Karpas-422 (cell line): Measurements from ENCODE around the gene RPS15A. TPM values are rescaled to one million over a fixed set of nuclear protein-coding genes. Genes with fewer than 3 reads are reported as not detected.

Source experiments
- DNase-seq: peaks from one replicate; pipeline ENCODE4 v3.0.0-alpha.2; 2015
- H2AFZ ChIP-seq: fragments of 200-600 bp; sonication (generic); 2 replicates; pipeline ENCODE4 v1.6.1; 2014; ENCODE audit warnings: antibody characterized with exemption, low read length, mixed read lengths
- H3K27ac ChIP-seq: fragments of 200-600 bp; sonication (generic); 2 replicates; pipeline ENCODE4 v1.5.1; 2014; ENCODE audit warnings: mild to moderate bottlenecking, low read length, moderate library complexity
- H3K27me3 ChIP-seq: fragments of 200-600 bp; sonication (generic); 2 replicates; pipeline ENCODE4 v1.6.1; 2014; ENCODE audit warnings: low read length, mixed read lengths
- H3K36me3 ChIP-seq: fragments of 200-600 bp; sonication (generic); 2 replicates; pipeline ENCODE4 v1.6.1; 2014; ENCODE audit warnings: low read length, mixed read lengths; ENCODE audit not compliant: insufficient read depth
- H3K4me1 ChIP-seq: fragments of 200-600 bp; sonication (generic); 2 replicates; pipeline ENCODE4 v1.6.1; 2014; ENCODE audit warnings: mild to moderate bottlenecking, low read length, mixed read lengths
- H3K4me2 ChIP-seq: fragments of 200-600 bp; sonication (generic); 2 replicates; pipeline ENCODE4 v1.6.1; 2014; ENCODE audit warnings: low read length, low read depth, mild to moderate bottlenecking; ENCODE audit not compliant: poor library complexity, severe bottlenecking
- H3K4me3 ChIP-seq: fragments of 200-600 bp; sonication (generic); 2 replicates; pipeline ENCODE4 v1.5.1; 2014; ENCODE audit warnings: mild to moderate bottlenecking, antibody characterized with exemption, low read length, mixed read lengths
- H3K79me2 ChIP-seq: fragments of 200-600 bp; sonication (generic); 2 replicates; pipeline ENCODE4 v1.6.1; 2014; ENCODE audit warnings: mild to moderate bottlenecking, low read length, mixed read lengths
- H3K9ac ChIP-seq: fragments of 200-600 bp; sonication (generic); 2 replicates; pipeline ENCODE4 v1.6.0; 2014; ENCODE audit warnings: low read length
- H3K9me2 ChIP-seq: fragments of 200-600 bp; sonication (generic), shearing (Covaris generic); replicated peaks from 2 replicates; pipeline ENCODE4 v1.6.0; 2014; ENCODE audit warnings: mild to moderate bottlenecking, low read length, moderate library complexity; ENCODE audit not compliant: insufficient read depth
- H3K9me3 ChIP-seq: fragments of 300-700, 200-600 bp; sonication (generic); 2 replicates; pipeline ENCODE4 v1.6.1; 2014; ENCODE audit warnings: low read length, mixed read lengths
- H4K20me1 ChIP-seq: fragments of 200-600 bp; sonication (generic); 2 replicates; pipeline ENCODE4 v1.6.1; 2014; ENCODE audit warnings: mild to moderate bottlenecking, antibody characterized with exemption, low read length, low read depth; ENCODE audit not compliant: insufficient read depth
- total RNA-seq: library from RNA; depleted of rRNA; stranded (reverse); fragments of >200 nt; shearing (Covaris generic); gene quantifications from 2 replicates; pipeline ENCODE4 v1.2.3, GENCODE V29; 2014; ENCODE audit warnings: low replicate concordance; rRNA removed

The RPS15A gene
- 2,194 and 2,892 TPM in 2 replicates for total RNA-seq

DNA sequence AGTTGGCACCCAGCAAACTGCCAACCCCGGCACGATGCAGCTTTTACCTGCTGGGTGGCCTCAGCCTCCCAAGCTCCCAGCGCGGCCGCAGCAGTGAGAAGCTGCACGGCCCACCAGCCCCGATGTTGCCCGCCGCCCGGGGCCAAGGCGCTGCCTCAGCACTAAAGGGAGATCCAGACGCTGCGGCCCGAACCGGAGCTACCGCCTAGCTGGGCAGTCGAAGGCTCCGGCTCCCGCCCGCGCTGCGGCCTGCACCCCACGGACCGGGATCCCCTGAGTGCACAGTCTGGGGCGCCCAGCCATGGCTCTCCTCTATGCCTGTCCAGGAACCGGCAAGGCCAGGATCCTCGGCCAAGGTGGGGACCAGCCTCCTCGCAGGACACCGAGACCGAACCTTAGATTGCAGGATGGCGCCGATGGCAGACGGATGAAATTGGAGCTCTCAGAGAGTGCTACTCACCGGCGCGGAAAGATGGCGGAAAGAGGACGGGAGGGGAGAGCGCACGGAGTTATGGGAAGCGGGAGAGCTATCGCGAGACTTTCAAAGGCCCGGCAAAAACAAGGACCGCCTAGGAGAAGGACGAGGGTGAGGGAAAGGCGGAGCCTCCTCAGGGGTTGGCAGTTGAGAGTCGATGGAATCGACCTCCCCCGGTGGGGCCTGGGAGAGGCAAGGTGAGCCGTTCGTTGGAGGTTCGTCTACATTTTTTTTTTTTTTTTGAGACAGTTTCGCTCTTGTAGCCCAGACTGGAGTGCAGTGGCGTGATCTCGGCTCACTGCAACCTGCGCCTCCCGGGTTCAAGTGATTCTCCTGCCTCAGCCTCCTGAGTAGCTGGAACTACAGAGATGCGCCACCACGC lies at the start of gene RPS15A:
Gene RPS15A (minus strand): TSS at position 485 of the 857 bp plus-strand sequence. CDS start 1,221 bp downstream, outside the sequence.
- no peaks in the 10 kb centered on the region for H3K9me3 ChIP-seq
- H3K4me1 ChIP-seq = peaks cover 27% of the 10 kb centered on the region
- peaks cover 49% of the 10 kb centered on the region for H4K20me1 ChIP-seq
- H3K4me3 ChIP-seq = peak within 1 kb of the TSS; percentile 73
- peaks cover 74% of the 10 kb centered on the region for H3K36me3 ChIP-seq
- H3K27me3 ChIP-seq = no peaks in the 10 kb centered on the region
- H3K9ac ChIP-seq = peak within 1 kb of the TSS; percentile 95
- H3K9me2 ChIP-seq = no peaks in the 10 kb centered on the region
- H3K79me2 ChIP-seq = peaks cover 51% of the 10 kb centered on the region
- peak within 1 kb of the TSS; percentile 86 for H3K4me2 ChIP-seq
- peak; percentile 99 for DNase-seq
- H2AFZ ChIP-seq = no peak within 1 kb of the TSS
- H3K27ac ChIP-seq = peak within 1 kb of the TSS; percentile 68

DNA sequence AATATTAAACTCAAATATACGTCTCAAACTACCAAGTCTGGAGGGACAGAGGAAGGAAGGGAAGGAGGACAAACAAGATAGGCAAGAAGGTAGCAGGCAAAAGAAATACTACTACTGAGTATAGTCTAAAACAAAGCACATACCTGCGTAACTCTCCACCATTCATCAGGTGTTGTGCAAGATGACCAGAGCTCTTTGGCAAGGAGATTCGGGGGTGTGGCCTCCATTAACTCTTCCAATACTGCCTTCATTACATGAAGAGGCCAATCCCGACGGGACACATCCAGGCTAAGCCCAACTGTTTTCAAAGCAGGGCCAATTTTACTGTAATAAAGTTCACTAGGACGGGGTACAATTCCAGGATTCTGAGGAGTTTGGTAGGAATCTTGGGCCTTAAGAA lies 49.4 kb upstream of the RPS15A start:
- H3K4me1 ChIP-seq = no peaks in the 10 kb centered on the region
- no peaks in the 10 kb centered on the region for H3K27me3 ChIP-seq
- DNase-seq = no peak
- H4K20me1 ChIP-seq = no peaks in the 10 kb centered on the region
- H3K36me3 ChIP-seq = peaks cover 73% of the 10 kb centered on the region
- H2AFZ ChIP-seq = no peak overlapping the region
- no peak overlapping the region for H3K27ac ChIP-seq
- H3K79me2 ChIP-seq = peaks cover 7% of the 10 kb centered on the region
- H3K4me3 ChIP-seq = no peak overlapping the region
- H3K9me3 ChIP-seq = no peaks in the 10 kb centered on the region
- H3K9ac ChIP-seq = no peak overlapping the region
- H3K9me2 ChIP-seq = no peaks in the 10 kb centered on the region
- H3K4me2 ChIP-seq = no peak overlapping the region

DNA sequence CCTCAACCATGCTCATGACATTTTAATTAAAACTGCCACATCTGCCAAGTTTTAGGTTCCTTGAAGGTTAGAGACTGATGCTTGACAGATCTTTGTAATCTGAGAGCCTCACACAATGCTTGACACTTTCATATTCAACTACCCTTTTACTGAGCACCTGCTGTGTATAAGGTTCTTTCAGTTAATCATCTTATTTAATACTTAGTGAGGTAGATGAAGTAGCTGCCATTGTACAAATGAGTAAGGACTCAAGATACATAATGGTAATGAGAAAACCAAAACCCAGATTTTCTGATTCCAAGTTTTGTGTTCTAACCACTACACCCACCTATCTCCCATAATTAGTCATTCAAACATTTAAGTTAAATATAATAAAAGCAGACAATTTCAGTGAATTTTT lies 46.6 kb upstream of the RPS15A start:
- Histone ChIP-seq H3K27me3 (no peaks in the 10 kb centered on the region), H2AFZ (no peak overlapping the region), H3K4me1 (no peaks in the 10 kb centered on the region), H3K4me3 (no peak overlapping the region), H3K27ac (no peak overlapping the region), H4K20me1 (no peaks in the 10 kb centered on the region), H3K4me2 (no peak overlapping the region), H3K79me2 (peaks cover 3% of the 10 kb centered on the region), H3K9ac (no peak overlapping the region), H3K9me3 (no peaks in the 10 kb centered on the region), H3K9me2 (no peaks in the 10 kb centered on the region), H3K36me3 (peaks cover 74% of the 10 kb centered on the region)
- no peak for DNase-seq

DNA sequence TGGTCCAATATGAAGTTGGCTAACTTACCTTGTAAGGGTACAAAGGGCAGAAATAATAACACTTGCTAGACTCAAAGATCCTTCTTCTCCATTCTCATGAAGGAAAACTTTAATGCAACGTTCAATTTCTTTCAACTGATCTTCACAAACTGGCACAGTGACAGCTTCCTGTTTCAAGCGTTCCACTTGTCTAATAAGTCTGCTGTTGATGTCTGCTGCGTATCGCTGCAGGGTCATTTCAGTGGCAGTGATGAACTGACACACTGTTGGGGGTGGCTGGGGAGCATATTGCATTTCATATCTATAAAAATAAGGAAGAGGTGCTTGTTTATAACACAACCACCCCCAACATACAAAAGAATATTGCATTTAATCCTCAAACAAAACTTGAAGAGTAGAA lies 44.7 kb upstream of the RPS15A start:
- Histone ChIP-seq H2AFZ (no peak overlapping the region), H3K9me3 (no peaks in the 10 kb centered on the region), H3K9ac (no peak overlapping the region), H3K4me1 (no peaks in the 10 kb centered on the region), H3K4me2 (no peak overlapping the region), H4K20me1 (no peaks in the 10 kb centered on the region), H3K36me3 (peaks cover 73% of the 10 kb centered on the region), H3K79me2 (no peaks in the 10 kb centered on the region; the same call in 1 of the 2 replicates), H3K9me2 (no peaks in the 10 kb centered on the region), H3K4me3 (no peak overlapping the region), H3K27ac (no peak overlapping the region), H3K27me3 (no peaks in the 10 kb centered on the region)
- DNase-seq = no peak

DNA sequence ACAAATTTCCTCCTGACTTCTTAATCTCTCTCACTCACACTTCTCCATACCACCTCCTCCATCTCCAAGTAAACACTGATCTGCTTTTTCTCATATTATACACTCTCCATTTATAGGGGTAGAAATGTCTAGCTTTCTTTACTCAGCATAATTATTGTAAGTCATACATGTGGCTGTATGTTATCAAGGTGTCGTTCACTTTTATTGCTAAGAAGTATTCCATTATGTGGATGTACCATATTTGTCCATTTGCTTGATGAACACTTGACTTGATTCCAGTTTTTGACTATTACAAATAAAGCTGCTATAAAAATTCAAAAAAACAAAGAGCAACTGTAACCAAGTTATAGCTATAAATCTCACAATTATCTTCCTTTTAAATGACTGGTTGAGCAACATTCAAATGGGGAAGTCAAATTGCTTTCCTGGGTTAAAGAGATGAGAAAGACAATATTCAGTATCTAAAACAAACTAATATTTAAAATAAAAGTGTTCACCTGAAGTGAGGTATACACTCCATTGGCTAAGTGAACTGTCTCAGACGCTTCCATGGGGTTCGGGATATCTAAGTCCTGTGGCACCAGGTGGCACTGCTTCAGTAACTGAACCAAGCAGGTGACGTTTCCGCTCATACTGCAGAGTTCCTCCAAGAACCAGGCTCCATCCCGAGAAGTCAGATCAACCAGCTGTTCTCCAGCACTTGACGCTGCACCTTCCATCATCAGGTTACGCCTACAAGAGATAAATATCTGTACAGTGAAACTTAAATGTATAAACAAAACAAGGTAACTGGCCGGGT lies 43.8 kb upstream of the RPS15A start:
- no peaks in the 10 kb centered on the region for H3K27me3 ChIP-seq

DNA sequence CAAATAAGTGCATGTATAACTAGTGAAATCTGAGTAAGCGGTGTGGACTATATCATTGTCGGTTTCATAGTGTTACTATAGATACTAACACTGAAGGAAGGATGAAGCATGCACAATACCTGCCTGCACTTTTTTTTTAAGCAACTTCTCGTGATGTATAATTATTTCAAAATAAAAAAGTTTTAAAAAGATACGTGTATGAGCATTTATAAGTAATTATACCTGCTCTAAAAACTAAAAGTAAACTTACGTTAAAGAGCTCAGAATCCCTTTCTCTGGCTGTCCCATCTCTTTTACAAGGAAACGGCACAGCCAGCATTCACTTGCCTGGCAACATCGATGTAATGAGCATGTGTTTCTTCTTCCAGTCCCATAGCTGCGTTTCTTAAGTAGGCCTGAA lies 42.5 kb upstream of the RPS15A start:
- Histone ChIP-seq H3K9ac (no peak overlapping the region), H3K4me2 (no peak overlapping the region), H3K9me2 (no peaks in the 10 kb centered on the region), H4K20me1 (no peaks in the 10 kb centered on the region), H3K27me3 (no peaks in the 10 kb centered on the region), H3K4me1 (no peaks in the 10 kb centered on the region), H3K36me3 (peaks cover 74% of the 10 kb centered on the region), H3K9me3 (no peaks in the 10 kb centered on the region; the same call in 1 of the 2 replicates), H2AFZ (no peak overlapping the region), H3K4me3 (no peak overlapping the region), H3K79me2 (no peaks in the 10 kb centered on the region; the same call in 1 of the 2 replicates), H3K27ac (no peak overlapping the region)
- DNase-seq = no peak

More for the DNA sequence above, 43.8 kb upstream of the RPS15A start:
- Histone ChIP-seq H3K27ac (no peak overlapping the region), H3K4me2 (no peak overlapping the region), H3K79me2 (no peaks in the 10 kb centered on the region; the same call in 1 of the 2 replicates), H3K9me3 (no peaks in the 10 kb centered on the region; the same call in 1 of the 2 replicates), H3K9ac (no peak overlapping the region), H2AFZ (no peak overlapping the region), H3K9me2 (no peaks in the 10 kb centered on the region), H3K4me3 (no peak overlapping the region), H3K4me1 (no peaks in the 10 kb centered on the region), H3K36me3 (peaks cover 75% of the 10 kb centered on the region), H4K20me1 (no peaks in the 10 kb centered on the region)
- DNase-seq = no peak

DNA sequence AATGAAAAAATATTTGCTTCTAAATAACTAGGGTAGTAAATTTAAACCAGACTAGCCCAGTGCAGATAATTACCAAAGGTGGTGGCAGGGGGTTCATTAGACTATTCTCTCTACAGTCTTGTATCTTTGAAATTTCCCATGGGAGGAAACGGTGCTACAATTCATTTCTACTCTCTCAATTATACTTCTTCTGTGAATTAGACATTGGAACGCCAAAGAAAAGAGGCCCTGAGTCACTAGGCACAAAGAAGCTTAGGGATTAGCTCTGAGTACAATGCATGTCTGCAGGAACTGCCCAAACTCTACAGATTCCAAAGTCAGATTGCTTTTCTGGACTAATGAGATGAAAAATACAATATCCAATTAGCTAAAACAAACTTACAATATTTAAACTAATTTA lies 41.9 kb upstream of the RPS15A start:
- Histone ChIP-seq H3K36me3 (peaks cover 68% of the 10 kb centered on the region), H3K27me3 (no peaks in the 10 kb centered on the region), H3K4me1 (no peaks in the 10 kb centered on the region), H3K9me3 (no peaks in the 10 kb centered on the region; the same call in 1 of the 2 replicates), H3K9me2 (no peaks in the 10 kb centered on the region), H3K79me2 (no peaks in the 10 kb centered on the region; the same call in 1 of the 2 replicates), H3K4me2 (no peak overlapping the region), H3K4me3 (no peak overlapping the region), H3K9ac (no peak overlapping the region), H4K20me1 (no peaks in the 10 kb centered on the region), H2AFZ (no peak overlapping the region), H3K27ac (no peak overlapping the region)
- no peak for DNase-seq

DNA sequence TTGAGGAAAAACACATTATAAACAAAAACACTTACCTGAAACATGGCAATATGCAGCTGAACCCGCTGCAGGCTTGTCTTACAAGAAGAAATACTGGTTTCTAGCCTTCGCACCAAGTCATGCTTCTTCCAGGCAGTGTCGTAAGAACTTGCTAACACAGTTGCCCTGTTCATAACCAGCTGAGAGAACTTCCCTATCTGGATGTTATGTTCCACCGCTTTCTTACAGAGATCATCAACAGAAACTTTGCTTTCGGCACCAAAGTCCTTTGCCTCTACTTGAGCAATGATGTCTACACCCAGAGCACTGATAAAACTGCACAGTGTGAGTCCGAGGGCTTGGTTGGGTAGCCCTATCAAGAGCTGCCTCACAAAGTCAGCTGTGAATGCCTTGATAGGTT lies 39.1 kb upstream of the RPS15A start:
- H3K9me2 ChIP-seq = no peaks in the 10 kb centered on the region

More for the DNA sequence above, 39.1 kb upstream of the RPS15A start:
- H3K36me3 ChIP-seq = peaks cover 54% of the 10 kb centered on the region
- no peak overlapping the region for H2AFZ ChIP-seq
- no peaks in the 10 kb centered on the region for H3K4me1 ChIP-seq
- no peaks in the 10 kb centered on the region; the same call in 1 of the 2 replicates for H3K79me2 ChIP-seq
- no peak for DNase-seq
- H3K27ac ChIP-seq = no peak overlapping the region
- no peaks in the 10 kb centered on the region for H4K20me1 ChIP-seq
- H3K4me3 ChIP-seq = no peak overlapping the region
- H3K4me2 ChIP-seq = no peak overlapping the region
- no peaks in the 10 kb centered on the region for H3K27me3 ChIP-seq
- no peak overlapping the region for H3K9ac ChIP-seq
- H3K9me3 ChIP-seq = no peaks in the 10 kb centered on the region; the same call in 1 of the 2 replicates
